Right lobe of liver (tissue), 6 donors: Measurements from ENCODE around the gene HDAC9. TPM values are rescaled to one million over a fixed set of nuclear protein-coding genes. Genes with fewer than 3 reads are reported as not detected.

Experiments
- ATAC-seq, 4 donors: fragments of 200-7000 bp; cut with Tn5 transposase; one replicate each; pipeline ENCODE4 v1.9.1; 2020; ENCODE audit warnings: mild to moderate bottlenecking in 4 of 4, moderate library complexity in 4 of 4
- DNase-seq, 3 donors: peaks; one replicate each; pipeline ENCODE4 v3.0.0-alpha.2; 2020
- H3K27ac ChIP-seq, 3 donors: fragments of 200-600 bp; one replicate each; pipeline ENCODE4 v1.8.0; 2022
- H3K27me3 ChIP-seq, 2 donors: fragments of 200-600 bp; one replicate each; pipeline ENCODE4 v1.8.0; 2022
- H3K36me3 ChIP-seq, 4 donors: fragments of 200-600 bp; sonication (generic) in 1 of 4; one replicate each; pipeline versions ENCODE4 v1.5.1 to v1.8.0; 2017 to 2022; ENCODE audit warnings: control low read depth in 1 of 4
- H3K4me1 ChIP-seq, 4 donors: fragments of 200-600 bp; sonication (generic) in 1 of 4; one replicate each; pipeline versions ENCODE4 v1.5.1 to v1.8.0; 2017 to 2022; ENCODE audit warnings: control low read depth in 1 of 4
- H3K4me3 ChIP-seq, 3 donors: fragments of 200-600 bp; one replicate each; pipeline ENCODE4 v1.8.0; 2022
- H3K9me3 ChIP-seq, 4 donors: fragments of 200-600 bp; sonication (generic) in 1 of 4; one replicate each; pipeline versions ENCODE4 v1.5.1 to v1.8.0; 2017 to 2022; ENCODE audit warnings: control low read depth in 1 of 4
- POLR2A ChIP-seq: fragments of 450-650 bp; IDR thresholded peaks from one replicate; pipeline ENCODE4 v1.6.1; 2017; ENCODE audit warnings: antibody characterized with exemption, mild to moderate bottlenecking
- WGBS: methylation state at CpG from one replicate; pipeline ENCODE4 v1.1.6; 2018; ENCODE audit warnings: low coverage, low lambda C conversion rate; ENCODE audit not compliant: insufficient coverage; ENCODE audit errors: missing lambda C conversion rate; 5-methylcytosine and 5-hydroxymethylcytosine counted together
- intact Hi-C, 2 donors: fragments of 100-400 bp; cut with DNase I; formaldehyde crosslinking; loops; one replicate each; pipeline versions ENCODE4 v1.11.2 to v1.14.1; 2022
- total RNA-seq, 6 experiments: library from RNA; depleted of rRNA in 2 of 6; stranded (reverse); fragments of >200 nt in 2 of 6; fragmentation: NEBNext Ultra II Directional in 3 of 6; extraction: Animal tissue kit (Norgen Biotek cat#: 25700) in 3 of 6; gene quantifications; one replicate each; pipeline versions ENCODE4 v1.1.0 to v1.2.4, GENCODE V29; 2016 to 2023
- TF ChIP-seq, protein P1 (sequence below), 4 donors: fragments of 200-600 bp in 3 of 4; fragments of 450-650 bp in 1 of 4; IDR thresholded peaks; one replicate each; pipeline versions ENCODE4 v1.5.1 to v1.8.0; 2016 to 2022; ENCODE audit warnings: antibody characterized with exemption in 4 of 4, mild to moderate bottlenecking in 2 of 4
- donor health status: DM: no; HTN: yes; CAD: no.
- donor health status: DM: no; HTN: no; CAD: no.
- donor health status: DM: no; HTN: no; CAD: no.
- donor health status: DM: no; HTN: yes; CAD: no.
- donor health status: DM: no; HTN: yes; CAD: no.

Gene HDAC9
- total RNA-seq, 6 experiments from 2014 or later = 1.0 to 4.1 (median 2.5) TPM

DNA sequence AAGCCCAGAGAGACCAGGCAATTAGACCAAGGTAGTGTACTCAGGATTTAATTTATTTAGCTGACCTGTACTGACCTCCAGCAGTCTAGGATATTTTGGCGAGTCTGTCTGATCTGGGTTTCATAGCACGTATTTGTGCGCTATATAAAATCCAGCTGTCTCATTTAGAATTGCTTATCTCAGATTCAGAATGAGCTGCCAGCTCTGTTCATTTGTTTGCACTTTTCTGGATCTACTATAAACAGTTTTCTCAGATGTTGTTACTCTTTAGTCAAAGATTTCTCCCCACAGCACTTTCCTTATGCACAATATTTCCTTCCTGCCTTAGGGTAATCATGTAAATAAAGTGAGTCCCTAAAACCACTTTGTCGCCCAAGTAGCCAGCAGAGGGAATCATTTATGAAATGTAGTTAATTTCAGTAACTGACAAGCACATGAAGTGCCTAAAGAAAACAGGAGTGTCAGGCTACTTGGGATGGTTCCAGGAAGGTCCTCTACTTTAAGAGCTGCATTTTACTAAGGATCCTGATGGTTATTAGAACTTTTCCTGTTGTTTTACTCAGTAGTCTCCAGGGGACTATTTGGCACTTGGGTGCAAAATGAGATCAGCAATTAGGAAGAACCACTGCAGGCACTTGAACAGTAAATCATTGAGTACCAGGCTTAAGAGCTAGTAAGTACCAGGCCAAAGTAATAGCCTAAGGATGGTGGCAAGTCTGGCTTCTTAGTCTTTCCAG lies 395.5 kb downstream of the HDAC9 start:
- TF ChIP-seq, protein P1, sequence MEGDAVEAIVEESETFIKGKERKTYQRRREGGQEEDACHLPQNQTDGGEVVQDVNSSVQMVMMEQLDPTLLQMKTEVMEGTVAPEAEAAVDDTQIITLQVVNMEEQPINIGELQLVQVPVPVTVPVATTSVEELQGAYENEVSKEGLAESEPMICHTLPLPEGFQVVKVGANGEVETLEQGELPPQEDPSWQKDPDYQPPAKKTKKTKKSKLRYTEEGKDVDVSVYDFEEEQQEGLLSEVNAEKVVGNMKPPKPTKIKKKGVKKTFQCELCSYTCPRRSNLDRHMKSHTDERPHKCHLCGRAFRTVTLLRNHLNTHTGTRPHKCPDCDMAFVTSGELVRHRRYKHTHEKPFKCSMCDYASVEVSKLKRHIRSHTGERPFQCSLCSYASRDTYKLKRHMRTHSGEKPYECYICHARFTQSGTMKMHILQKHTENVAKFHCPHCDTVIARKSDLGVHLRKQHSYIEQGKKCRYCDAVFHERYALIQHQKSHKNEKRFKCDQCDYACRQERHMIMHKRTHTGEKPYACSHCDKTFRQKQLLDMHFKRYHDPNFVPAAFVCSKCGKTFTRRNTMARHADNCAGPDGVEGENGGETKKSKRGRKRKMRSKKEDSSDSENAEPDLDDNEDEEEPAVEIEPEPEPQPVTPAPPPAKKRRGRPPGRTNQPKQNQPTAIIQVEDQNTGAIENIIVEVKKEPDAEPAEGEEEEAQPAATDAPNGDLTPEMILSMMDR (IDR thresholded peaks at IDR 0.05) = no peak
- no peak for TF ChIP-seq POLR2A
- no peaks in the 10 kb centered on the region for H3K27me3 ChIP-seq
- no peak for ATAC-seq
- no peak overlapping the region for H3K27ac ChIP-seq
- 48% methylated on average over 4 of the region's 4 CpGs for WGBS
- no peak overlapping the region for H3K4me3 ChIP-seq
- intact Hi-C loops = no loop called here
- H3K36me3 ChIP-seq = no peaks in the 10 kb centered on the region
- DNase-seq = no peak
- H3K9me3 ChIP-seq = no peaks in the 10 kb centered on the region
- H3K4me1 ChIP-seq = no peaks in the 10 kb centered on the region

DNA sequence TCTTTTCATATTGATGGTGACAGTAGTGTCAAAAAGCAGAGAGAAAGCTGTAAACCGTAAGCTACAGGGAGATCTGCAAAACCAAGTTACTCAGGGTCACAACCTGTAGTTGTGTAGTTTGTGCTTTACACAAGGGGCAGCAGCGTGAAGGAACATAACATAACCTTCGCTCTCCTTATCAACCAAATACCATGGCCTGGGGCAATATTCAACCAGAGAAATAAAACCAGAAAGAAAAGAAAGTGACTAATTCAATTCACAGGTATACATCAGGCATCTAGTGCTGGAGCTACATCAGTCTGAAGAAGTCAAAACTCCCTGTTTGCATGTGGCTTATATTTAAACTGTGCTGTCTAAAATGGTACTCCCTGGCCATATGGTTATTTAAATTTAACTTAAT lies 397.6 kb downstream of the HDAC9 start:
- Histone ChIP-seq H3K4me1 (no peaks in the 10 kb centered on the region), H3K27ac (no peak overlapping the region), H3K27me3 (no peaks in the 10 kb centered on the region), H3K36me3 (no peaks in the 10 kb centered on the region), H3K9me3 (no peaks in the 10 kb centered on the region), H3K4me3 (no peak overlapping the region)
- intact Hi-C loops = no loop called here
- WGBS = 66% methylated on average over 3 of the region's 3 CpGs
- TF ChIP-seq, protein P1 (IDR thresholded peaks at IDR 0.05) = no peak
- no peak for TF ChIP-seq POLR2A
- DNase-seq (no peak), ATAC-seq (no peak)

DNA sequence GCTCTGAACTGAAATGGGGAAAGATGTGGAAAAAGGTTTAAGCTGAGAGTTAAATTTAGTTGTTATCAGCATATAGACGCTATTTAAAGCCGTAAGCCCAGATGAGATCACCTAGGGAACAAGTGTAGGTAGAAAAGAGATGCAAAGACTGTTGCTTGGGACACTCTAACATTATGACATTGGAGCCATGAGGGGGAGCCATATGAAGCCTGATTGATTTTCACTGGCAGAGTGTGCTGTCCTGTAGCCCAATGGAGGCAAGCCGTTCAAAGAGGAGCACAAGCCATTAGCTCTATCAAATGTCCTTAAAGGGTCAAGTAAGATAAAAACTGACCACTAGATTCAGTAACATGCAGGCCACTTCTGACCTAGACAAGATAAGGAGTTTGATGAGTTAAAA lies 398.6 kb downstream of the HDAC9 start:
- Histone ChIP-seq H3K4me3 (no peak overlapping the region), H3K4me1 (no peaks in the 10 kb centered on the region), H3K27ac (no peak overlapping the region), H3K36me3 (no peaks in the 10 kb centered on the region), H3K27me3 (no peaks in the 10 kb centered on the region), H3K9me3 (no peaks in the 10 kb centered on the region)
- intact Hi-C loops = no loop called here
- no peak for DNase-seq
- ATAC-seq = no peak
- WGBS = 70% methylated on average over 3 of the region's 3 CpGs
- TF ChIP-seq, protein P1 (IDR thresholded peaks at IDR 0.05) = no peak
- no peak for TF ChIP-seq POLR2A

DNA sequence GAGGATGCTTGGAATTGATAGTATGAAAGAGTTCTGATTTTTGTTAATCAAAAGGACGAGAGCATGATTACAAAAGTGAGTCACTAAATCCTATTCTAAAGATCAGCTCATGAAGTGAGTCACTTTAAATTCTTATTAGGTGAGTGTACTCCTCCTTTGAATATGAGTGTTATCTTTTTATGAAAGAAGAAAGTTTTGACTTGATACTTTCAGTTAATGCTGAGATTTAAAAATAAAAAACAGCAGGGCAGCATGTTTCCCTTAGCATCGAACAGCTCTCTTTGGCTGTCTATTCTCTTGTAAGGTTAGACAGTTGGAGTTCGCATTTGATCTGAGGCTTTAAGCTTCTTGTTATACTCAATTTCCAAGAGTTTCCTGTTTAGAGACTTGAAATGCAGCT lies 399.9 kb downstream of the HDAC9 start:
- 47% methylated on average over 3 of the region's 3 CpGs for WGBS

More for the DNA sequence above, 399.9 kb downstream of the HDAC9 start:
- Histone ChIP-seq H3K4me1 (no peaks in the 10 kb centered on the region), H3K36me3 (no peaks in the 10 kb centered on the region), H3K27ac (no peak overlapping the region), H3K27me3 (no peaks in the 10 kb centered on the region), H3K9me3 (no peaks in the 10 kb centered on the region), H3K4me3 (no peak overlapping the region)
- intact Hi-C loops = no loop called here
- TF ChIP-seq, protein P1 (IDR thresholded peaks at IDR 0.05) = no peak
- TF ChIP-seq POLR2A = no peak
- DNase-seq (no peak), ATAC-seq (no peak)
